GM18508 (cell line): ENCODE results near the gene CD52.

Source experiments
- ATAC-seq: cut with Tn5 transposase; IDR thresholded peaks from one replicate; pipeline ENCODE4 v1.9.1; 2021; ENCODE audit warnings: moderate number of reproducible peaks; ENCODE audit not compliant: insufficient read depth, unreplicated experiment

CD52 gene

DNA sequence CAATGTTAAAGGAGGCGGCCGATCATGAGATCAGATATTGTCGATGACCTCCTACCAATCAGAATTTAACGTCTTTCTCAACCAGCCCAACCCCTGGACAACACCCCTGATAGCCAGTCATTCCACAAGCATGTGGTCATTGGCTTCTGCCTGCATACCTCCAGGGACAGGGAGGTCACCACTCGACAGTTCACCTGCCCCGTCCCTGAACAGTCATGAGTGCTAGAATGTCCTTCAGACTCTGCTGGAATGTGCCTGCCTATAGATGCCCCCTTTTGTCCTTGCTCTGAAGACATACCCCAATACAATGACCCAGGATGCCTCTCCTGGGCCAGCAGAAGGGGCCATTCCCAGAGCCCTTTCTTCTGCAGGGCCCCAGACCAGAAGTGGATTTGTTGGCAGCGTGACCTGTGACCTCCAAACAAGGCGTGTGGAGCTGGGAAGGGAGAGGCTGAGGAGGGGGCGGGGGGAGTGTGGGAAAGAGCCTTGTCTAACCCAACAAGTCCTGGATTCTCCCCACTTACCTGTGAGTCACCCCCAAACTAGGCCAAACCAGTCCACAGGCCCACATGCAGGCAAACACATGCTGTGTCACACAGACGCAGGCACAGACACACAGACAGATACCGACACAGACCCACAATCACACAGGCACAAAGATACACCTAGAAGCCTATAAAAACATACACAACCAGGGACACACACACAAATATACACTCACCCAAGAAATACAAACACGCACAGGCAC lies 34.0 kb downstream of the CD52 start:
- ATAC-seq, result no peak

- ATAC-seq, result no peak
These were observed 34.6 kb downstream of the CD52 start for GRCh38 chr1:26352338-26352679.

GRCh38 chr1:26353210-26353859 lies 35.6 kb downstream of the CD52 start:
- no peak for ATAC-seq

DNA sequence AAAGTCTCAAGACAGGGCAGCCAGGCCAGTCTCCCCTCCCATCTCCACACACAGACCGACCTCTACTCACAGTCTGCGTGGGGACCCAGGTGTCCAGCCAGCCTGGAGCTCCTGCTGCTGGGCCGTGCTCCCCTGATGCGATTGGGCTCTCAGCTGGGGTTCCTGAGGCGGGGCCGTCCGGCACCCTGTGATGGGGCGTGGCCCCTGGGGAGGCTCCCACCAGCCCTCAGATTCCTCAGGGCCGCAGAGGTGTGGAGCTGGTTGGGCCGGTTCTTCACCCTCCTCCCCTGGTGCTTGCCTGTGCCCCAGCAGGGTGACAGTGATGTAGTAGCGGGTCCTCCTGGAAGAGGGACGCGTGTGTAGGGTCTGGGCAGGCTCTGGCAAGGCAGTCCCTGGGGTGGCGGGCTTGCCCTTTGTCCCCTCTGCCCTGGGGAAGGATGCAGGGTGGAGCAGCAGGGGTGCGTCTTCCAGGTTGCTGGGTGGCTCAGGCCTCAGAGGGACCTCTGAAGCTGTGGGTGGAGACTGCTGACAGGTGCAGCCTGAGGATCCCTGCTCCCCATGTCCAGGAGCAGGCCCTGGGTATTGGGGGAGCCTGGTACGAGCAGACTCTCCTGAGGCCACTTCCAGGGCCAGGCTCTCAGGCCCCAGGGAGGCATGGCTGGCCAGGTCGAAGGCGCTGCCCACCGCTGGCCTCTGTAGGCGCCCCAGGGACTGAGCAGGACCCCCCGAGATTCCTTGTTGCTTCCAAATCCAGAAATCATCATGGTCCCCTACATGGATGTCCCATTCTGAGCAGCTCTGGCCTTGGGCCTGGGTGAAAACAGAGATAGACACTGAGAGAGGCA lies 36.4 kb downstream of the CD52 start, which contains the start of gene CRYBG2:
CRYBG2 (minus strand) TSS at position 155 of the 845 bp plus-strand sequence. CDS start 7,473 bp downstream, outside the sequence.
- ATAC-seq, result no peak

- no peak for ATAC-seq
These were observed 37.2 kb downstream of the CD52 start for GRCh38 chr1:26354972-26355371.

- no peak for ATAC-seq
These were observed 38.3 kb downstream of the CD52 start for GRCh38 chr1:26356106-26356505.

DNA sequence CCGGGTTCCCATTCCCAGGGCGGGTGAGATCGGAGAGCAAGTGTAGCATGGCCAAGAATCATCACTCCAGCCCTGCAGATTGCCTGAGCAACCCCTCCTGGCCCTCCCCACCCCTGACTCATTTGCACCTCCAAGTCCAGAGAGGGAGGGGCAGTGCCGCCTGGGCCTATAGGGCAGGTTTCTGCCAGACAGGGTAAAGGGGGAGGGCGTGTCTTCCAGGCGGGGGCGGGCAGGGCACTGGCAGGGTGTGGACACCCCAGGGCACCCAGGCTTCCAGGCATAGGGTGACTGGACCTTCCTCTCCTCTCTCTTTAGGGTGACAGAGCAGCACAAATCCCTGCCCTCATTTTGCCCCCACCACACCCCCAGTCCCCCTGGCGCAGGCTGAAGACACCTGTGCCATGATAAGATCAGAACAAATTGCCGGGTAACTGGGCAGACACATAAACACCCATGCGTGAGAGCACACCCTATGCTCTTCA lies 39.4 kb downstream of the CD52 start:
- ATAC-seq, result no peak

DNA sequence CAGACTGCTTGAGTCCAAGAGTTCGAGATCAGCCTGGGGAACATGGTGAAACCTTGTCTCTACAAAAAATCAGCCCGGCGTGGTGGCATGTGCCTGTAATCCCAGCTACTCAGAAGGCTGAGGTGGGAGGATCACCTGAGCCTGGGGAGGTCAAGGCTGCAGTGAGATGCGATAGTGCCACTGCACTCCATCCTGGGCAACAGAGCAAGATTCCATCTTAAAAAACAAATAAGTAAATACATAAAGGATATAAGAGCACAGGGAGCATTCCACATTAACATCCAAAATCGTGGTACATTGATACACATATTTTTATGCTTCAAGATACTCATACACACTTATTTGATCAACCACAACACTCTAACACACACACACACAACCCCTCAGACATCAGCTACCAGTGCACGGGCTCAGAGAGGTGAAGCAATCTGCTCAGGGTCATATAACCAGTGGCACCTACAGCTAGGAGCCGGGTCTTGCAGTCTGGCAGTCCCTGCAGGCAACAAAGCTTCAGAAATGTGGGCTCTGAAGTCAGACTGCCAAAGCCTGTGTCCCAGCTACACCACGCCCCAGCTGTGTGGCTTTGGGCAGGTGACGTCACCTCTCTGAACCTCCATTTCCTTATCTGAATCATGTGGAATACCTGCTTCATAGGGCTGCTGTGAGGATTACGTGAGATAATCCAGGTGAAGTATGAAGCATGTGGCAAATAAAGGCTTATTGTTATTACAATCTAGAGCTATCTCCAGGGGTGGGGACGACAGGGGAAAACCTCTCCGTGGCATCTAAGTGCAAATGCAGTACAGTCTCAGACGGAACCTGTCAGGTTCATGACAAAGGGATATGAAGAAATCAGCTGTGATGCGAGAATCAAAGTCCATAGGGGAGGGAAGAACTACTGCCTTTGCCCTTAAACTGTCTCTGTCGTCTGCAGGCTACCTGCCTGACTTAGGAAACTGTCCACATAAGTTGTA lies 40.9 kb downstream of the CD52 start:
- no peak for ATAC-seq

DNA sequence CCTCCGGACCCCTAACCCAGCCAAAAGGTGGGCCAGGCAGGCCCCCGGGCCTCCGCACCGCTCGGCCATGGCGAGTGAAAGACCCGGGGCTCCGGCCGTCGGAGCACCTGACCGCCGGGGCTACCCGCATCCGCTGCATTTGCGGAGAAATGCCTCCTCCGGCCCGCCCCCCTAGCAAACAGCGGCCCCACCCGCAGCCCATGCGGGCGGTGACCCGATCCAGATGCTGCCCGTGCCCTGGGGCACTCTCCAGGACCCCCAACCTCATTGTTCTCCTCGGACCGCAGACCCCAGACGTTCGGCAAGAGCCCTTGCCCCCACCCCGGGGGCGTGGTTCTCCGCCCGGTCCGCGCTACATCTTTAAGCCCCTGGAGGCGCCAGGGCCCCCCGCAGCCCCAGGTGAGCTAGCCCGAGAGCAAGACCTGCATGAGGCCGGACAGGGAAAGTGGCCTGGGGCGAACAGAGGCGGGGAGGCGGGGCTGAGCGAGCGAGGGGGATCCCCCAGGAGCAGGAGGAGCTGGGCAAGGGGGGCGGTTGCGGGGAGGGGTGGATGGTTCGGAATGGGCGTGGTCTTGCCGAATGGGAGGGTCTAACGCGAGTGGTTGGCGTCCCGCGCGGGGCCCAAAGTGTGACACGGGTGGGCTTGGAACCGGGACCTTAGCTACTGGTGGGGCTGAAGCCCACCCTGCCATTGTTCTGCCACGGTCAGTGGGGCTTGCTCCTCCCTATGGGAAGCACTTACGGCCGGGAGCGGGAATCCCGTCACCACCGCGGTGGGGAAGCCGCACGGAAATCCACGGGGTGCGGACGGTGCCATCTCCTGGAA lies 42.4 kb downstream of the CD52 start:
- ATAC-seq, result no peak

- ATAC-seq, result no peak
These were observed 43.2 kb downstream of the CD52 start for GRCh38 chr1:26360807-26361604.

- no peak for ATAC-seq
These were observed 43.9 kb downstream of the CD52 start for GRCh38 chr1:26361605-26362122.

DNA sequence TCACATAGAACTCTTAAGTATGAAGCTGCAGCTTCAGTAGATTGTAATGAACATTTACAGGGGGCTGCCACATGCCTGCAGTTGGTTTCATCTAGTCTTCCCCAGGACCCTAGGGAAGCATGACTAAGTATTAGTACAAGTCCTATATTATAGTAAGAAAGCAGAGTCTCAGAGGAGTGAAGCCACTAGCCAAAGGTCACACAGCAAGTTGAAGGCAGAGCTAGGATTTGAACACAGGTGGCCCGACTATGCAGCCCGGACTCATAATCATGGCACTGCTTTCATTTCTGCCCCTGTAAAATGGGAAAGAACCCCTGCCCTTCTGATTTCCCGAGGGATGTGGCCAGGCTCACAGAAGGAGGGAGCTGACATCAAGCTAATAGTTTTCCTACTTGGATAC lies 44.6 kb downstream of the CD52 start:
- no peak for ATAC-seq

DNA sequence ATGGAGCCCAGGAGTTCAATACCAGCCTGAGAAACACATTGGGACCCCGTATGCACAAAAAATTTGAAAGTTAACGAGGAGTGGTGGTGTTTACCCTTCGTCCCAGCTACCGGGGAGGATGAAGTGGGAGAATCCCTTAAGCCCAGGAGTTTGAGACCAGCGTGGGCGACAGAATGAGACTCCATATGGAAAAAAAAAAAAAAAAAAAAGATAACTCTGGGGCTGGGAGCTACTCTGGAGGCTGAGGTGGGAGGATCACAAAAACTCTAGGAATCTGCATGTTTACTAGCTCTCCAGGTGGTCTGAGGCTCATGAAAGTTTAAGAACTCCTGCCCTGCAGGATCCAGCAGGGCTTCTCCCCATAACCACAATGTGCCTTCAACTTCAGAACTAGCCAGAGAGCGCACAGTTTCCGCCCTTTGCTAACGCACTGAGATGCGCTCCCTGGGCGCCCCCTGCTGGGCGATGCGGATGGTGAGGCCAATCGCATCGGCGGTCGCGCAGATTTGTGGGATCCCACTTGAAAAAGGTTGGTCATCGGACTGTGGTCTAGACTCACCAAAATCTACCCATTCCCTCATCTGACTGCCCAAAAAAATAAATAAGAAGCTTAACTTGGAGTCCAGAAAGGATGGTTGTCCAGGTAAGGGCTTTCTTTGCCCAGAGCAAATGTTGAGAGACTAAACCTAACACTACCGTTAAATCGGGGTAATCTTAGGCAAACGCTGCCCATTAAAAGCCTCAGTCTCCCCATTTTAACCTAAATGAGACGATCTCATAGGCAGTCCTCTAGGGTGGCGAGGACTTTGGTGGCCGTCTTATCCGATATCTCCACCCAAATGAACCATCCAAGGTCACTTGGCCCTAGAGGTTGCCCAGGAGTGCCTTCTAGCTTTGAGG lies 46.0 kb downstream of the CD52 start:
- no peak for ATAC-seq

DNA sequence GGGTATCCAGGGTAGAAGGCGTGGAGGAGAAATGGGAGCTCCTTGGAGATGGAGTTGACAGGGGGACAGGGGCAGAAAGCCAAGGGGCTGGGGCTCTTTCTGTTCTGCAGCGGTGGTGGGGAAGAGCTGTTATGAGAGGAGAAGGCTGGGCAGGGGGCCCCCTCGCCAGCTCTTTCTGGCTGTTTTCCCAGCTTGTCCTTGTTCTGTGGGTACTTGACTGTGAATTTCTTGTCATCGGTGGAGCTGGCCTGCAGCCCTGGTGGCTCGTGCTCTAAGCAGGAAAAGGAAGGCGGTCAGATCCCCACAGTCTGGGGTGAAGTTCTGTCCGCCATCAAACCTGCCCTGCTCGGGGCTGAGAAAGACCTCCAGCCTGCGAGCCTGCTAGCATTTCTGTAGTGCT lies 47.2 kb downstream of the CD52 start:
- no peak for ATAC-seq

DNA sequence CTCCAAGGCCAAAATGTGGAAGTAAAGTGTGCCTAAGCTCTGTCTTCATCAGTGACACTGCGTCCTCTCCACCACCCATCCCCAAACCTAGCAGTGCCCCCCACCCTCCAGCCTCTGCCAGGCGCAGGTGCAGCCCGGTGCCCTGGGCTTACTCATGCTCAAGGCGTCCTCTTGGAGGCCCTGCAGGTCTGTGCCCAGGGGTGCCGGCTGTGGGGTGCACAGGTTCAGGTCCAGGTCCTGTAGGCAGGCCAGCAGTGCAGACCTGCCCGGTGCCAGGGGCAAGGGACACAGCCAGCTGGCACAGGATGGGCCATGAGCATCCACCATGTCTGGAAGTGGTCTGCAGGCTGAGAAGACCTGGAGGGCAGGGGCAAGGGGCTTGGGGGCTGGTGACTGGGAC lies 49.7 kb downstream of the CD52 start:
- no peak for ATAC-seq

- no peak for ATAC-seq
These were observed 50.2 kb downstream of the CD52 start for GRCh38 chr1:26368006-26368405.

DNA sequence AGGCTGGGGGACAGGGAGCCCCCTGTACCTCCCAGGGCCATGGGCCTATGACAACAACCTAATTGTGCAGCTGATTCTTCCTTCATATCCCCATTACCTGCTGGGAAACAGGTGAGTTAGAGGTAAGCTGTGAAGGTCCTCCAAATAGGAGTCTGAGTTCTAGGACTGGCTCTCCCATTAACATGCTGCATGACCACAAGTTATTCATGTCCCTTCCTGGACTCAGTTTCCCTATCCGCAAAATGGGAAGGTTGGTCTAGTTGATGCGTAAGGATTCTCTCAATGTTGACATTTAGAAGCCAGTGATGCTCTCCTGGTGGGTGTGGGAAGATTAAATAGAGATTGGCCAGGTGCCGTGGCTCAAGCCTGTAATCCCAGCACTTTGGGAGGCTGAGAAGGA lies 50.7 kb downstream of the CD52 start:
- no peak for ATAC-seq
